ENCODE measurements around the gene EPHB6.

Gene EPHB6

DNA sequence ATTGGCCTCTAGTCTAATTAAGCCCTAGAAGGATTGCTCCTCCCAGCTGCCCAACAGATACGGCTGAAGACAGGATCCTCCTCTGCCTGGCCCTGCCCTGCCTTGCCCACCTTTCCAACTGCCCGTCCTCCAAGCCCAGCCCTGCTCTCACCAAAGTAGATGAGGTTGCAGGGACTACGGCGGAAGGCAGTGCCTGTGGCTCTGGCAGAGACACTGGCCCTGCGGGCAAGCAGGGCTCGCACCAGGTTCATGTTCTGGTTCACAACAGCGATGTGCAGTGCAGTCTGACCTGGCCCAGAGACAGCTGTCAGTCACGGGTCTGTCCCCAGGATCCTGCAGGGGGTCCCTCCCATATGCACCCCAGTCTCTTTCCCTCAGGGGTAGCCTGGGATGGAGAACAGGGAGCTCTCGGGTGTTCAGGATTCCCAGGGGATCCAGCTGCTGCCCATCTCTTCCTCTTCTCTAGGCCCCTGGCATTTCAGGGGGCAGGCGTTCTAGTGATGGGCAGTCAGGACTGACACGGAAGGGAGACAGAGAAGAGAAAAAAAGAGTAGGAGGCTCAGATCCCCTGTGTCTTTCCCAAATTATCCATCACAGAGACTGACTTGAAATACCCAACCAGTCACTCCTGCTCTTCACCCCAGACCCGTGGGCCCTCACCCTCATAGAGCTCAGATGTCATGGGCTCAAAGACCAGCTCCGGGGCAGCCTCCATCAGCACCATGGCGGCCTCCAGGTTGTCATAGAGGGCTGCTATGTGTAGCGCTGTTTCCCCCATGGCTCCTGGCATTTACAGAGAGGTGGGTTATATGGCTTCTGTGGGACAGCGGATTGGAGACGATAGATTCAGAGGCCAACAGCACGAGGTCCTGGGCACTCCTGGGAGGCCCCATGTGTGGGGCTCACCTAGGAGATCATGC, 22.4 kb downstream of the EPHB6 start:
- DNase-seq (ENCODE audit: low read depth): no peak

- DNase-seq (ENCODE audit: low read depth): no peak
Observed at GRCh38 chr7:142878315-142878714, 23.4 kb downstream of the EPHB6 start.

- no peak for DNase-seq (ENCODE audit: low read depth)
Observed at GRCh38 chr7:142879060-142879459, 24.2 kb downstream of the EPHB6 start.

DNA sequence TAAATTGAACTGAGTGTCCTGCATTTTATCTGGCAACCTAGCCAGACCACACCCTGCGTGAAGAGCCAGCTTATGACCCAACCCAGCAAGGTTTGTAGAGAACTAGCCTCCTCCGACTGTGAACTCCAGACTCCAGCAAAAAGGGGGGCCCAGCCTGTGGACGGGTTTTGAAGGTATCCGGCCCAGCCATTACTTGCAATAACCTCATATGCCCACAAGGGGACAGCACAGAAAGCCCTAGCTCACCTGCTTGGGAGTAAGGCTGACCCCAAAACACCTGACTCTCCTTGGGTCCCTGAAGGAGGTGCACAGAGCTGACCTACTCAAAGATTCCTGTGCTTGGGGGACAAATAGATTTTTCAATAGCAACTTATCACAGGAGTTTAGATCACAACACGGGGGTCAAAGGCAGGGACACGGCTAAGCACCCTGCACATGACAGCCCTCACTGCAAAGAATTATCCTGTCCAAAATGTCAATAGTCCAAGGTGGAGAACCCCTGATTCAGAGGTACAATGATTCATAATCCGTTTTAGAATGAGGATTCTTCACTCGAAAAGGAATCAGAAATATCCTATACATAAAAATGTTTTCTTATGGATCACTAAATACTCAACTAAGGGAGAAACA, 26.1 kb downstream of the EPHB6 start:
- peak; percentile 26 for DNase-seq (ENCODE audit: low read depth)

- DNase-seq (ENCODE audit: low read depth): no peak
Observed at GRCh38 chr7:142881586-142882337, 26.9 kb downstream of the EPHB6 start.

DNA sequence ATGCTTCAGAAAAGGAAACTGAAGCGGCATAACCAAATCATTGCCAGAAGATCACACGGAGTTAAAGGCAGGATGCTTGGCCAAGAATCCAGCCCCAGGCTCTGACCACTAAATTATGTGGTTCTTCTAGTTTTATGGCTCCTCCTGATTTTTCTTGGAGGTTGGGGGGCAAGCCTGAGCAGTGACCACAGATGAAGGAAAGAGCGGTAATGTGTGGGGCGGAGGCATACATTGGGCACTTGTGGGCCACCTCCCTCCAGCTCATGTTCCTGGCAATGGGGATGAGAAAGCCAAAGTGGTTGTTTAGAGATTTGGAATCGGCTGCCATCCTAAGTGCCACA, 27.4 kb downstream of the EPHB6 start:
- DNase-seq (ENCODE audit: low read depth): no peak

DNA sequence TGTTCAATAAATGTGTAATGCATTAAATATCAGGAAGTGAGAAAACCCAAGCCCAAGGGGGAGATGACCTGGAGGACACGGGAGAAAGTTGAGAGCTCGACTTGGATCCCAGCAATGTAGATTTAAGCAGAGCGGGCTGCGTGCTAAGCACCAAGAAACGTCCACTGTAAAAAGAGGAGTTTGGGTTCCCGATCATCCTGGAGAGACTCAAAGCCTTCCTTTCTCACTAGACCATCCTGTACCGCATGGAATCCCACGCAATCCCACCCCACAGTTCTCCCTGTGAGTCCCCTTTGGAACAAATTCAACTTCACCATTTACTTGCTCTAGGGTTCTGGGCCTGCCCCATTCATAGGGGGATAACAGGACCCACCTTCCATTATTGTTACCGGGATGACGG, 28.3 kb downstream of the EPHB6 start:
- no peak for DNase-seq (ENCODE audit: low read depth)

DNA sequence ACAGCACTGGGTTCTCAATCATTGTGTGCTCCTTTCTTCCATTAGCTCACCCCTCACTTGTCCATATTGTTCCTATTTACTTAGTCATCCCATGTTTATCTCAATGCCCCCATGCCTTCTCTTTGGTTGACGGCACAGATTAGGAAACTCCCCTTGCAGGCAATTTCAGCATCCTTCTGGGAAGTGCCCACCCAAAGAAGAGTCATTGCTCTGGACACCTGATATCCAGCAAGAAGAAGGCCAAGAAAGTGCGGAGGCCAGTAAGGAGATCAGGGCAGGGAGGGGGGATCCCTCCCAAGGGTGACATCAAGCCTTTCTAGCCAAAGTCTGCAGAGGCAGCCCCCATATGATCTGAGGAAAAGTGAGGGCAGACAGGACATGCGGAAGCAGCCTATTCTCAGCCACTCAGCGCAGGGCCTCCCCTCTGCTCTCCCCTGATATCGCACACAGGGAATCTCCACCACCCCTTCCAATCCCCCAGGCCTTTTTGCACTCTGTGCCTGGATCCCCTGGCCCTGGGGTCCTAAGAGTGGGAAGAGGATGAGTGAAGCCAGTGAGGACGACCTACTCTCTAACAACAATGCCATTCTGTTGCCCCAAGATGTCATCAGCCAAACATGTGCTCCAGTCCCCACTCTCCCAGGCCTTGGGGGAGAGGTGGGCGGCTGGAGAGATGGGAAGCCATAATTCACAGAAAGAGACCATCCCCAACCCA, 28.9 kb downstream of the EPHB6 start:
- no peak for DNase-seq (ENCODE audit: low read depth)

DNA sequence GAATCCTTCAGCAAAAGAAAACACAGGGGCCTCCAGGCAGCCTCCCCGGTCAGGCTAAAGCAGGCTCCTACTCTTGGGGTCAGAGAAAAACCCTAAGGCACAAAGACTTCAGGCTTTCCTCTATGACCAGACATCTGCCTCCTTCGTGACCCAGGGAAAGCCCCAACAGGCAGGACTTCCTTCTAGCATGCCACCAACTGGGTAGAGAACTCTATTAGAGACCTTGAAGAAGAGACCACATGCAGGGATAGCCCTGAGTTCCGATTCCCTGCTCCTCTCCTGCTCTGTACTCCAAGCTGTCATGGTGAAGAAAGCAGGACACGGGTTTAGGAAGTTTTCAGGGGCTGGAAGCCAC, 29.4 kb downstream of the EPHB6 start:
- DNase-seq (ENCODE audit: low read depth): no peak

DNA sequence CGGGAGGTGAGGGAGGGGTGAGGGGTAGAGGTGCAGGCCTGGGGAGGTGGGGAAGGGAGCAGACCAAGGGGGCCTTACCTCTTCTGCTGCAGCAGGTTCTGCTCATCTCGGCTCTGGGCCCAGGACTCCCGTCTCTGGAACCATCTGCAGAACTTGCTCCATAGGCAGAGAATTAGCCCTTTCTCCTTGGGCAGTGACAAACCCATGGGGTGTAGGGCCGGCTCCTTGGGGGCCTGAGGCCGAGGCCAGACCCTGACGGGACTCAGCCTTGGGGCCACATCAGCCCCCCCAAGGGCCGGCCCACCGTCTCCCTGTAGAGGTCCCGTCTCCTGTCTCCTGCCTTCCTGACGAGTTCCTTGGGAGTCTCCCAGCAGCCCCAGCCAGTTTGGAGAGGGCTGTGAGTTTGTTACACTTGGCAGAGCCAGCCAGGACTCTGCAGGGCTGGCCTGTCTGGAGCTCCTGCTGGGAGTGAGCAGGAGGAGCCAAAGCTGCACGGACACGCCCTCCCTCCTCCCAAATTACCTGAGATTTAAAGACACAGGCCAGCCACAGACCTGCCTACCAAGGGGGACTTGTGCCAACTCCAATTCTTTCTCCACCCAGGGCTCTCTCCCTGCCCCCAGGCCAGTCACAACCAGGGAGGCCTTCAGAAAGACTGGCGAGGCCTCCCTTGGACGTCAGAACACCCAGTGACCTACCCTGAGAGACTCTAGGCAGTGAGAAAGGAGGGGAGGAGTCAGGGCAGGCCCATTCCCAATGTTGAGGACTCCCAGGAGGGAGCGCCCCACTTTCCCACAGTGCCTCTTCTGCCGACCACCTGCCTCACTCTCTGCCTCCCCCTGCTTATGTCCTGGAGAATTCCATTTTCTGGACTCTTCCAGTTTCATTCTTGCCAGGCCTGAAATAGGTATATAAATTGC, 30.7 kb downstream of the EPHB6 start, which contains the start of gene TRPV6:
TRPV6 (minus strand) TSS at position 435 of the 920 bp plus-strand sequence.
- DNase-seq (ENCODE audit: low read depth): no peak

- no peak for DNase-seq (ENCODE audit: low read depth)
Observed at GRCh38 chr7:142886866-142887265, 32.0 kb downstream of the EPHB6 start.

DNA sequence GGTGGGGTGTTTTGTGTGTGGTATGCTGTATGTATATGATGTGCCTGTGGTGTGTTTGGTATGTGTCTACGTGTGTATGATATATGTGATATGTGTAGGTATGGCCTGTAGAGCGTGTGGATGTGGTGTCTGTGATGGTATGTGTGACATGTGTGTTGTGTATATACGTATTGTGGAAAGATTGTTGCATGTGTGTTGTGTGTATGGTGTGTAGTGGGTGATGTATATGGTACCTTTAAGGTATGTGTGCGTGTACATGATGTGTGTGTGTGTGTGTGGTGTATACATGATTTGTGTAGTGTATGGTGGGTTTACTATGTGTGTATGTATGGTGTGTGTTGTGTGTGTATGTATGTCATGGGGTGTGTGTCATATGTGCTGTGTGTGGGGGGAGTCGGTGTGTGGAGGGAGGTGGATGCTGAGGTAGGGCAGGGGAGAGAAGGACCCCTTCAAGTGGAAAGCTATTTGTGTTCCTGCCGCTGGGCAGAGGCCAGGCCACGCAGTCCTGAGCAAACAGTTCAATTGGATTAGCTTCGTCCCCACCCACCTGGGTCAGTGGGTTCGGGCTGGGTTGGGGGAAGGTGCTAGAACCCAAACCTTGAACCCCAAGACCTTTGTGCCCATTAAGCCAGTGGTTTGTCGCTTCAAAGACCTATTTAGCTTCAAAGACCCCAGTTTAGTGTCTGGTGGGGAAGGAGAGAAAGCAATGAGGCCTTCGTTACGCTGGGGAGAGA, 32.6 kb downstream of the EPHB6 start:
- DNase-seq (ENCODE audit: low read depth): no peak

DNA sequence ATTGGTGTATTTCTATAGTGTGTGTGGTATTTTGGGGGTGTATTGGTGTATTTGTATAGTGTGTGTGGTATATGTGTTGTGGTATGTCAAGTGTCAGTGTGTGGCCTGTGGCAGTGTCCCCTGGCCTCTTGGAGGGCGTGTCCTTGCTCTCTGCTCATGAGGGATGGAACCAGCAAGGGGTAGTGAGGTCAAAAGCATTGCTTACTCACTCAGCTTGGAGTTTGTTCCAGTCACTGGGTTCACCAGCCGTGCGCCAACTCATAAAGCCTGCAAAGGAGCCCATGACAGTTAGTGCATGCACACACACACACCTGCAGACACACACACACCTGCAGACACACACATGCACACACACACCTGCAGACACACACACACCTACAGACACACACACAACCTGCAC, 34.9 kb downstream of the EPHB6 start:
- no peak for DNase-seq (ENCODE audit: low read depth)

- no peak for DNase-seq (ENCODE audit: low read depth)
Observed at GRCh38 chr7:142890874-142891485, 36.1 kb downstream of the EPHB6 start.

DNA sequence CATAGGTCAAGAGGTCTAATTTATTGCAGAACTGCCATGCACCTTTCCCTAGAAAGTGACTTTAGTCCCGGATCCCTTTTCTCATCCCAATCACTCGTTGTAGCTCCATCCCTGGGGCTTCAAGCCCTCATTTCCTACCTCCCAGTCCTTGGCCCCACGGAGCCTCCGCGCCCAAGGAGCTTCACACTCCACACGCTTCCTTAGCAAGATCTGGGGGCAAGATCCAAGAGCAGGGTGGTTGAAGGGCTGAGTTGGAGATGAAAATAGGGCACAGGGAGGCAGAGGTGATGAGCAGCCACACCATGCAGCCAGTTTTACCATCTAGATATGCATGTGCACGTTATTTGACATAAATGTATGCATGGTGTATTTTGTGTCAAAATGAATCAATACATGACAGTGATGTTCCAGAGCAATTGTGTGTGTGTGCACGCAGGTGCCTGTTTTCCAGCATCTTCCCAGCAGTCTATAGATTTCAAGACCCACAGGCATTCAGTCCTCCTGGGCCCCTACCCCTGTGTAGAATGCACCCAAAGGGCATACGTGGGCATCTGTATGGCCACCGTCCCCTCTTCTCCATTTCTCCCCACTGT, 36.7 kb downstream of the EPHB6 start:
- no peak for DNase-seq (ENCODE audit: low read depth)

GRCh38 chr7:142892951-142893350, 38.1 kb downstream of the EPHB6 start:
- DNase-seq (ENCODE audit: low read depth): no peak

GRCh38 chr7:142894112-142894984, 39.5 kb downstream of the EPHB6 start:
- no peak for DNase-seq (ENCODE audit: low read depth)

GRCh38 chr7:142894985-142895593, 40.2 kb downstream of the EPHB6 start:
- DNase-seq (ENCODE audit: low read depth): no peak

All from stimulated activated CD8-positive, alpha-beta memory T cell treated with anti-CD3 and anti-CD28 coated beads, Interleukin-12 subunit alpha, Interleukin-12 subunit beta, amount 100 ng/mL, for 1 hour (primary cell).